Retinal pigment epithelial cell (primary cell): Measurements from ENCODE around the gene PRDX1.

ENCODE experiments used
- DNase-seq: peaks from one replicate; pipeline ENCODE4 v3.0.0-alpha.2; 2010; ENCODE audit warnings: low read depth
- H3K4me3 ChIP-seq: 2 replicates; pipeline ENCODE4 v1.5.1; 2011; ENCODE audit warnings: mild to moderate bottlenecking, low read length, control low read depth, moderate library complexity
- TF ChIP-seq, protein P1 (sequence below): conservative IDR thresholded peaks from 2 replicates; pipeline ENCODE4 v1.5.1; 2011; ENCODE audit warnings: low read depth, low read length, control low read depth, inconsistent platforms

The PRDX1 gene

DNA sequence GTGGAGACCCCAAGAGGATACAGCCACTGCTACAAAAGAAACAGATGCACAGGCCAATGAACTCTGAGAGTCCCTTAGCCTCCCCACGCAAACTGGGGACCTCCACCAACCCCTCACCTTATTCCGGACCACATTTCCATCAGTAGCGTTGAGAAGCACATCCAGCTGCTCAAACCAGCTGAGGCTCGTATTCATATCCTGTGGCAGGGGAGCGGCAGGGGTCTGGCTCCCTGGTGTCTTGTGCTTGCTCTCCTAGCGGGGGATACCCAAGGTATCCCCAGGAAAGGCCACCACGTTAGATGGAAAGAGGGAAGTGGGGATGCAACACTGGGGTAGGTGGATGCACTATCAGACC, 22.3 kb downstream of the PRDX1 start:
- TF ChIP-seq, protein P1, sequence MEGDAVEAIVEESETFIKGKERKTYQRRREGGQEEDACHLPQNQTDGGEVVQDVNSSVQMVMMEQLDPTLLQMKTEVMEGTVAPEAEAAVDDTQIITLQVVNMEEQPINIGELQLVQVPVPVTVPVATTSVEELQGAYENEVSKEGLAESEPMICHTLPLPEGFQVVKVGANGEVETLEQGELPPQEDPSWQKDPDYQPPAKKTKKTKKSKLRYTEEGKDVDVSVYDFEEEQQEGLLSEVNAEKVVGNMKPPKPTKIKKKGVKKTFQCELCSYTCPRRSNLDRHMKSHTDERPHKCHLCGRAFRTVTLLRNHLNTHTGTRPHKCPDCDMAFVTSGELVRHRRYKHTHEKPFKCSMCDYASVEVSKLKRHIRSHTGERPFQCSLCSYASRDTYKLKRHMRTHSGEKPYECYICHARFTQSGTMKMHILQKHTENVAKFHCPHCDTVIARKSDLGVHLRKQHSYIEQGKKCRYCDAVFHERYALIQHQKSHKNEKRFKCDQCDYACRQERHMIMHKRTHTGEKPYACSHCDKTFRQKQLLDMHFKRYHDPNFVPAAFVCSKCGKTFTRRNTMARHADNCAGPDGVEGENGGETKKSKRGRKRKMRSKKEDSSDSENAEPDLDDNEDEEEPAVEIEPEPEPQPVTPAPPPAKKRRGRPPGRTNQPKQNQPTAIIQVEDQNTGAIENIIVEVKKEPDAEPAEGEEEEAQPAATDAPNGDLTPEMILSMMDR: no peak
- H3K4me3 ChIP-seq: peak overlapping the region; percentile 86
- DNase-seq: no peak

DNA sequence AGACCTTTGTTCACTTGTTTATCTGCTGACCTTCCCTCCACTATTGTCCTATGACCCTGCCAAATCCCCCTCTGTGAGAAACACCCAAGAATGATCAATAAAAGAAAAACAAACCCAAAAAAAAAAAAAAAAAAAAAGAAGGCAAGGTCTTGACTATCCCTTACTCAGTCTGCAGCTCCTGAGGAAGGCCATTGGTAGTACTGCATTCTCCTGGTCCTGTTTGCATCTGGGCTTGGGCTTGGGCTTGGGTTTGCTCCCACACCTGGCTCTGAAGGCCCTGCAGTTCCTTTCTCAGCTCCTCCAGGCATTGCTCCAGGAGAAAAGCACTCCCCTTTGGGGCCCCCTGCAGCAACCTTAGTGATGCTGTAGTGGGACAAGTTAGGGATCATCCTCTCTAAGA, 23.4 kb downstream of the PRDX1 start:
- H3K4me3 ChIP-seq: no peak overlapping the region
- TF ChIP-seq, protein P1: no peak
- no peak for DNase-seq

DNA sequence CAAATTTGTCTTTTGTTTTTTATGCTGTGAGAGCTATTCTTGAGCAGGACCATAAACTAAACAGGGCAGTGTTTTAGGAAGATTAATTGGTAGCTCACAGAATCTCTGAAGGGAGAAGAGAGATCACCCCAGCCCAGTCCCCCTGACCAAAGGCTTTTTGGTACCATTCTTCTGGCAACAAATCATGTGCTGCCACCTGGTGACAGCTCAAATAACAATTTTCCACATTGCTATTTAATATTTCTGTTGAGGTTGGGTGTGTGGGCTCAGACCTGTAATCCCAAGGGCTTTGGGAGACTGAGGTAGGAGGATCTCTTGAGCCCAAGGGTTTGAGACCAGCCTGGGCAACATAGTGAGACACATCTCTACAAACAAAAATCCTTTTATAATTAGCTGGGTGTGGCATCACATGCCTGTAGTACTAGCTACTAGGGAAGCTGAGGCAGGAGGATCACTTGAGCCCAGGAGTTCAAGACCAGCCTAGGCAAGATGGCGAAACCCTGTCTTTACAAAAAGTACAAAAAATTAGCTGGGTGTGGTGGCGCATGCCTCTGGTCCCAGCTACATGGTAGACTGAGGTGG, 28.5 kb downstream of the PRDX1 start:
- H3K4me3 ChIP-seq: no peak overlapping the region
- TF ChIP-seq, protein P1: peak; percentile 53
- DNase-seq: no peak

DNA sequence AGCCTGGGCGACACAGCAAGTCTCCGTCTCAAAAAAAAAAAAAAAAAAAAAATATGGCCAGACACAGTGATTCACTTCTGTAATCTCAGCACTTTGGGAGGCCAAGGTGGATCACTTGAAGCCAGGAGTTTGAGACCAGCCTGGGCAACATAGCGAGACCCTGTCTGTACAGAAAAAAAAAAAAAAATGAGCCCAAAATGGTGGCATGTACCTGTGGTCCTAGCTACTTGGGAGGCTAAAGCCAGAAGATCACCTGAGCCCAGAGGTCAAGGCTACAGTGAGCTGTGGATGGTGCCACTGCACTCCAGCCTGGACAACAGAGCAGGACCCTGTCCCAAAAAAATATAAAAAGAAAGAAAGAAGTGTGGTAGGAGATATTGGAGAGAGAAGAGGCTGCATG, 29.0 kb downstream of the PRDX1 start:
- no peak for DNase-seq
- H3K4me3 ChIP-seq: no peak overlapping the region
- TF ChIP-seq, protein P1: no peak

DNA sequence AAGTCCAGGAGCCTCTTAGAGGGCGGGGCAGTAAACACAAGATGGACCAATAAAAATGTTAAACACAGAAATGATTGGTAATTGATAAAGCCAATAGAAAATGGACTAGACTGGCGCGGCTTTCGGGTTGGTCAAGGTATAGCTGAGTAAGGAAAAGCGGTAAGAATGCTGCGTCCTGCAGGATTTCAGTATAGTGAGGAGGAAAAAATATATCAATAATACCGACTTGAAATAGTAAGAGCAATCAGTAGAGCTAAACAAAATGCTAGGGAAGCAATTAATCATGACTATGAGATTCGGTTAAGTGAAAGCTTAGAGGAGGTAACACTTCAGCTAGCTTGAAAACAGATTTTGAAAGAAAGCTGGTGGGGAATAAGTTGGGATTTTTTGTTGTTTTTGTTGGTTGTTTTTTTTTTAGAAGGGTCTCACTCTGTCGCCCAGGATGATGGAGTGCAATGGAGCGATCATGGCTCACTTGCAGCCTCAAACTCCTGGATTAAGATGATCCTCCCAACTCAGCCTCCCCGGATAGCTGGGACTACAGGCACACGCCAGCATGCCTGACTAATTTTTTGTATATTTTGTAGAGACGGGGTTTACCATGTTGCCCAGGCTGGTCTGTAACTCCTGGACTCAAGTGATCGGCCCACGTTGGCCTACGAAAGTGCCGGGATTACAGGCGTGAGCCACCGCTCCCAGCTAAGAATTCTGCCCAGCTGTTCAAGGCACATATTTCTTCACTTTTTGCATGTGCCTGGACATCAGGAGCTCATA, 30.0 kb downstream of the PRDX1 start:
- peak overlapping the region; percentile 82 for H3K4me3 ChIP-seq
- TF ChIP-seq, protein P1: no peak
- DNase-seq: no peak

DNA sequence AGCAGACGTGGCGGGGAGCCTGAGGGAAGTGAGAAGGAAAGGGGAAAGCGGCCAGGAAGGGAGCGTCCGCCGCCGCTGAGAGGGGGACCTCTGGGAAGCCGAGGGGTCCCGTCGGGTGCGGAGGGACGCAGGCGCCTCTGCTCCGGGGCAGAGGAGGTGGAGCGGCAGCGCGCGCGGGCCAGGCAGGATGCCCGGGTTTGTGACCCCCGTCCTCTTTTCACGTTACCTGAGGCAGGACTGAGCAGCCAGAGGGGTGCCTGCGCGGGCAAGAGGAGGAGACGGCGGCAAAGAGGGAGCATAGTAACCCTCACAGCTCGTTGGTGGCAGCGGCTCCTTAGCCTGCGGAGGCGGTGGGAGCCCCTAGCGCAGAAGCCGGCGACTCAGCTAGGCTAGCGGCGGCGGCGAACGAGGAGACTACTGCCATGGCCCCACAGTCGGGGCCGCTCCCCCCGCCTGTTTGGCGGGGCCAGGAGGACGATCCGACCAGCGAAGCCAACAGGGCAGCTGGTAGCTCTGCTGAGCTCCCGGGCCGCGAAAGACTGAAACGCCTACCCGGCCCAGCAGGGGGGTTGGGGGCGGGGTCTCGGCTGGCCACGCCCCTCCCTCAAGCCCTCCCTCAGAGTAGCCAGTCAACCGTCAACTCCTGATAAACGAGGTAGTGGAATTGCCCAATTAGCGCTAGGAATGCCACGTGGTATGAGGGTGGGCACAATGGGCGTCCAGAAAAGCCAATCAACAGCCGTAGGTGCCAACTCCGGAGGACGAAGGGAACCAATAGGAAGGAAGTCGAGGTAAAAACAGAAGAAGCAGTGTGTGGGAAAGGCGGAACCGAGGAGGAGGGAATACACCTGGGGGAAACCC, 30.8 kb downstream of the PRDX1 start, which contains the start of gene TESK2:
TSS of gene TESK2 (minus strand) at position 538 of the 861 bp plus-strand sequence. CDS start 33,378 bp downstream, outside the sequence.
- TF ChIP-seq, protein P1: no peak
- DNase-seq: peak; percentile 99
- H3K4me3 ChIP-seq: peak within 1 kb of the TSS; percentile 82
